IMR-90 (cell line): Measurements from ENCODE around the gene SYS1. TPM values are rescaled to one million over a fixed set of nuclear protein-coding genes. Genes with fewer than 3 reads are reported as not detected.

Experiments used
- ATAC-seq: fragments of 200-7000 bp; cut with Tn5 transposase; 2 replicates; pipeline ENCODE4 v1.9.1; 2020; ENCODE audit warnings: low read depth, mild to moderate bottlenecking, moderate library complexity
- BruUV-seq: library from RNA; stranded (reverse); fragments of 400-500 nt; replicated peaks from 2 replicates; lab custom pipeline; 2021; lab: Mats Ljungman, UMichigan
- CTCF ChIA-PET: fragments of 300-600 bp; formaldehyde crosslinking; extraction: SDS; loops from one replicate; lab custom pipeline; 2021; ENCODE audit warnings: antibody characterized with exemption; lab: Yijun Ruan, JAX
- POLR2A ChIA-PET: fragments of 300-600 bp; sonication (Branson Sonifier 250); formaldehyde crosslinking; loops from one replicate; lab custom pipeline; 2022; ENCODE audit warnings: antibody characterized with exemption; ENCODE audit not compliant: unreplicated experiment; lab: Charles Lee
- DNase-seq: peaks from one replicate; pipeline ENCODE4 v3.0.0; 2013
- H2AFZ ChIP-seq: replicated peaks from 2 replicates; pipeline ENCODE3; 2013; ENCODE audit warnings: low read length, mild to moderate bottlenecking; ENCODE audit not compliant: poor library complexity
- H2AK5ac ChIP-seq: 2 replicates; pipeline ENCODE4 v1.6.1; 2013; ENCODE audit warnings: low read depth, low read length, inconsistent platforms
- H2AK9ac ChIP-seq: replicated peaks from 2 replicates; pipeline ENCODE3; 2013; ENCODE audit warnings: mild to moderate bottlenecking, low read depth, low read length, moderate library complexity; ENCODE audit not compliant: poor library complexity
- H2BK120ac ChIP-seq: 2 replicates; pipeline ENCODE4 v1.6.1; 2013; ENCODE audit warnings: low read depth, low read length, inconsistent platforms
- H2BK15ac ChIP-seq: 3 replicates; pipeline ENCODE4 v1.6.1; 2013; ENCODE audit warnings: low read depth, low read length, inconsistent platforms
- H2BK20ac ChIP-seq: 2 replicates; pipeline ENCODE4 v1.6.1; 2013; ENCODE audit warnings: low read depth, mild to moderate bottlenecking, inconsistent platforms, low read length, moderate library complexity
- H2BK5ac ChIP-seq: 2 replicates; pipeline ENCODE4 v1.6.1; 2013; ENCODE audit warnings: mild to moderate bottlenecking, low read depth, low read length, inconsistent platforms; ENCODE audit not compliant: poor library complexity, severe bottlenecking
- H3K14ac ChIP-seq: replicated peaks from 2 replicates; pipeline ENCODE4 v1.6.1; 2013; ENCODE audit warnings: low read depth, low read length, inconsistent platforms
- H3K18ac ChIP-seq: 2 replicates; pipeline ENCODE4 v1.6.1; 2013; ENCODE audit warnings: low read depth, low read length, control low read depth
- H3K23ac ChIP-seq: 2 replicates; pipeline ENCODE4 v1.6.1; 2013; ENCODE audit warnings: low read depth, low read length, inconsistent platforms
- H3K27ac ChIP-seq: 2 replicates; pipeline ENCODE4 v1.5.1; 2013; ENCODE audit warnings: mild to moderate bottlenecking, control low read depth, low read length; ENCODE audit not compliant: insufficient read depth
- H3K27me3 ChIP-seq: 2 replicates; pipeline ENCODE4 v1.6.1; 2013; ENCODE audit warnings: low read length; ENCODE audit not compliant: control insufficient read depth, insufficient read depth
- H3K36me3 ChIP-seq: 2 replicates; pipeline ENCODE4 v1.6.1; 2013; ENCODE audit warnings: low read length, mixed read lengths; ENCODE audit not compliant: control insufficient read depth, insufficient read depth
- H3K4ac ChIP-seq: 2 replicates; pipeline ENCODE4 v1.6.1; 2013; ENCODE audit warnings: low read depth, low read length, inconsistent platforms
- H3K4me1 ChIP-seq: 2 replicates; pipeline ENCODE4 v1.6.1; 2013; ENCODE audit warnings: low read length, mixed read lengths; ENCODE audit not compliant: control insufficient read depth, insufficient read depth
- H3K4me2 ChIP-seq: 2 replicates; pipeline ENCODE4 v1.6.1; 2013; ENCODE audit warnings: low read depth, mild to moderate bottlenecking, control low read depth, low read length, moderate library complexity
- H3K4me3 ChIP-seq: 2 replicates; pipeline ENCODE4 v1.5.1; 2013; ENCODE audit warnings: low read depth, mild to moderate bottlenecking, control low read depth, low read length, moderate library complexity; ENCODE audit not compliant: insufficient read depth
- H3K56ac ChIP-seq: 2 replicates; pipeline ENCODE4 v1.6.1; 2013; ENCODE audit warnings: low read length, inconsistent platforms; ENCODE audit not compliant: insufficient read depth; ENCODE audit errors: extremely low read depth
- H3K79me1 ChIP-seq, 2 experiments: 2 replicates each; pipeline ENCODE4 v1.6.1; 2013; ENCODE audit warnings: low read length in 2 of 2, inconsistent platforms in 1 of 2, low read depth in 1 of 2
- H3K9ac ChIP-seq: 2 replicates; pipeline ENCODE4 v1.6.1; 2013; ENCODE audit warnings: low read depth, low read length, control low read depth
- H3K9me1 ChIP-seq: 2 replicates; pipeline ENCODE4 v1.6.1; 2013; ENCODE audit warnings: low read length, inconsistent platforms; ENCODE audit not compliant: insufficient read depth
- H3K9me3 ChIP-seq: 2 replicates; pipeline ENCODE4 v1.6.1; 2013; ENCODE audit warnings: low read length; ENCODE audit not compliant: control insufficient read depth, insufficient read depth
- H4K20me1 ChIP-seq: 2 replicates; pipeline ENCODE4 v1.6.1; 2013; ENCODE audit warnings: low read length, inconsistent platforms; ENCODE audit not compliant: insufficient read depth
- H4K5ac ChIP-seq: 2 replicates; pipeline ENCODE4 v1.6.1; 2013; ENCODE audit warnings: mild to moderate bottlenecking, low read depth, low read length, control low read depth
- H4K8ac ChIP-seq, 2 experiments: 2 replicates each; pipeline ENCODE4 v1.6.1; 2013; ENCODE audit warnings: low read depth in 2 of 2, low read length in 2 of 2, control low read depth in 1 of 2, inconsistent platforms in 1 of 2
- H4K91ac ChIP-seq: 2 replicates; pipeline ENCODE4 v1.6.1; 2013; ENCODE audit warnings: low read depth, low read length, inconsistent platforms; ENCODE audit not compliant: insufficient read depth
- BHLHE40 ChIP-seq: fragments of 150-350 bp; IDR thresholded peaks from 2 replicates; pipeline ENCODE4 v1.6.1; 2016; ENCODE audit warnings: mild to moderate bottlenecking, low read depth, low read length
- CEBPB ChIP-seq: IDR thresholded peaks from 2 replicates; pipeline ENCODE4 v1.6.1; 2012; ENCODE audit warnings: low read depth, low read length, improper control_type of control experiment
- CHD1 ChIP-seq: IDR thresholded peaks from 2 replicates; pipeline ENCODE4 v1.6.1; 2012; ENCODE audit warnings: low read depth, low read length, improper control_type of control experiment
- FOS ChIP-seq: fragments of 150-350 bp; IDR thresholded peaks from 2 replicates; pipeline ENCODE4 v1.6.1; 2016; ENCODE audit warnings: low read depth, low read length
- MAFK ChIP-seq: IDR thresholded peaks from 2 replicates; pipeline ENCODE4 v1.6.1; 2012; ENCODE audit warnings: low read depth, low read length, improper control_type of control experiment
- MAZ ChIP-seq: IDR thresholded peaks from 2 replicates; pipeline ENCODE4 v1.6.1; 2012; ENCODE audit warnings: low read depth, mild to moderate bottlenecking, low read length, improper control_type of control experiment, moderate library complexity, borderline replicate concordance
- MXI1 ChIP-seq: IDR thresholded peaks from 2 replicates; pipeline ENCODE4 v1.6.1; 2012; ENCODE audit warnings: low read depth, mild to moderate bottlenecking, low read length, moderate library complexity, borderline replicate concordance
- NFE2L2 ChIP-seq: fragments of 150-350 bp; IDR thresholded peaks from 2 replicates; pipeline ENCODE4 v1.6.1; 2016; ENCODE audit warnings: low read depth, mild to moderate bottlenecking, low read length
- POLR2A ChIP-seq: IDR thresholded peaks from 2 replicates; pipeline ENCODE4 v1.6.1; 2012; ENCODE audit warnings: mild to moderate bottlenecking, low read depth, low read length
- RAD21 ChIP-seq: IDR thresholded peaks from 2 replicates; pipeline ENCODE4 v1.6.1; 2012; ENCODE audit warnings: low read length, improper control_type of control experiment
- RCOR1 ChIP-seq: IDR thresholded peaks from 2 replicates; pipeline ENCODE4 v1.6.1; 2012; ENCODE audit warnings: mild to moderate bottlenecking, low read length, improper control_type of control experiment; ENCODE audit not compliant: insufficient replicate concordance
- RFX5 ChIP-seq: IDR thresholded peaks from 2 replicates; pipeline ENCODE4 v1.8.0; 2012; ENCODE audit warnings: low read depth, mild to moderate bottlenecking, low read length, moderate library complexity
- SMC3 ChIP-seq: fragments of 150-350 bp; IDR thresholded peaks from 2 replicates; pipeline ENCODE4 v1.6.1; 2016; ENCODE audit warnings: low read depth, mild to moderate bottlenecking, antibody characterized with exemption, low read length, moderate library complexity
- USF2 ChIP-seq: fragments of 150-350 bp; IDR thresholded peaks from 2 replicates; pipeline ENCODE4 v1.6.1; 2017; ENCODE audit warnings: mild to moderate bottlenecking, antibody characterized with exemption, low read length, low read depth
- WGBS, 2 experiments: methylation state at CpG; one replicate each; pipeline versions ENCODE4 v1.1.5 to v1.1.7; 2013; ENCODE audit warnings: missing lambda C conversion rate in 2 of 2; ENCODE audit not compliant: insufficient read length in 1 of 2; ENCODE audit errors: extremely low coverage in 2 of 2; 5-methylcytosine and 5-hydroxymethylcytosine counted together
- dilution Hi-C: fragments of 300-500 bp; cut with HindIII; formaldehyde crosslinking; loops from one replicate; pipeline ENCODE4 v1.14.3; 2018; ENCODE audit warnings: low sequenced_read_pairs; ENCODE audit not compliant: unreplicated experiment
- in situ Hi-C: fragments of 300-500 bp; cut with MboI; formaldehyde crosslinking; loops from 3 replicates; pipeline ENCODE4 v1.14.3; 2019; ENCODE audit warnings: low sequenced_read_pairs, inconsistent platforms, mixed read lengths
- intact Hi-C: fragments of 100-400 bp; cut with micrococcal nuclease; formaldehyde crosslinking; loops from 2 replicates; pipeline ENCODE4 v1.10.0; 2022
- polyA plus RNA-seq, 3 experiments: library from polyadenylated mRNA; depleted of rRNA; stranded (reverse); fragments of >200 nt; gene quantifications; 2 replicates each; pipeline ENCODE4 v1.2.3, GENCODE V29; 2012; ENCODE audit warnings: low replicate concordance in 1 of 3
- total RNA-seq: library from RNA; depleted of rRNA; stranded (reverse); fragments of >200 nt; gene quantifications from 2 replicates; pipeline ENCODE4 v1.2.3, GENCODE V29; 2012
- TF ChIP-seq, protein P1 (sequence below): conservative IDR thresholded peaks from 2 replicates; pipeline ENCODE4 v1.5.1; 2012; ENCODE audit warnings: mild to moderate bottlenecking, low read depth, low read length, improper control_type of control experiment
- TF ChIP-seq, protein P2 (sequence below): fragments of 150-350 bp; IDR thresholded peaks from 2 replicates; pipeline ENCODE4 v1.6.1; 2016; ENCODE audit warnings: low read depth, mild to moderate bottlenecking, low read length, moderate library complexity, borderline replicate concordance

Gene SYS1
- total and polyA plus RNA-seq, 2 of the 4 experiments (the other 2 are of a cell fraction) = 12.9 to 24.6 TPM

GRCh38 chr20:45325371-45325770, 37.6 kb upstream of the SYS1 start:
- DNase-seq = no peak
- ChIA-PET CTCF (no interaction called here), POLR2A (no interaction called here)
- no TSS peak for BruUV-seq
- H2BK20ac ChIP-seq = no peak overlapping the region
- no peak overlapping the region for H3K9ac ChIP-seq
- no peak overlapping the region for H4K91ac ChIP-seq
- H3K18ac ChIP-seq = no peak overlapping the region
- H2AK5ac ChIP-seq = no peak overlapping the region
- TF ChIP-seq RCOR1 (no peak), BHLHE40 (no peak), POLR2A (no peak), CHD1 (no peak), MAZ (no peak), NFE2L2 (no peak), USF2 (no peak), RFX5 (no peak), MAFK (no peak), FOS (no peak), SMC3 (no peak), MXI1 (no peak), RAD21 (no peak), CEBPB (no peak)
- TF ChIP-seq, protein P1, sequence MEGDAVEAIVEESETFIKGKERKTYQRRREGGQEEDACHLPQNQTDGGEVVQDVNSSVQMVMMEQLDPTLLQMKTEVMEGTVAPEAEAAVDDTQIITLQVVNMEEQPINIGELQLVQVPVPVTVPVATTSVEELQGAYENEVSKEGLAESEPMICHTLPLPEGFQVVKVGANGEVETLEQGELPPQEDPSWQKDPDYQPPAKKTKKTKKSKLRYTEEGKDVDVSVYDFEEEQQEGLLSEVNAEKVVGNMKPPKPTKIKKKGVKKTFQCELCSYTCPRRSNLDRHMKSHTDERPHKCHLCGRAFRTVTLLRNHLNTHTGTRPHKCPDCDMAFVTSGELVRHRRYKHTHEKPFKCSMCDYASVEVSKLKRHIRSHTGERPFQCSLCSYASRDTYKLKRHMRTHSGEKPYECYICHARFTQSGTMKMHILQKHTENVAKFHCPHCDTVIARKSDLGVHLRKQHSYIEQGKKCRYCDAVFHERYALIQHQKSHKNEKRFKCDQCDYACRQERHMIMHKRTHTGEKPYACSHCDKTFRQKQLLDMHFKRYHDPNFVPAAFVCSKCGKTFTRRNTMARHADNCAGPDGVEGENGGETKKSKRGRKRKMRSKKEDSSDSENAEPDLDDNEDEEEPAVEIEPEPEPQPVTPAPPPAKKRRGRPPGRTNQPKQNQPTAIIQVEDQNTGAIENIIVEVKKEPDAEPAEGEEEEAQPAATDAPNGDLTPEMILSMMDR = no peak
- TF ChIP-seq, protein P2, sequence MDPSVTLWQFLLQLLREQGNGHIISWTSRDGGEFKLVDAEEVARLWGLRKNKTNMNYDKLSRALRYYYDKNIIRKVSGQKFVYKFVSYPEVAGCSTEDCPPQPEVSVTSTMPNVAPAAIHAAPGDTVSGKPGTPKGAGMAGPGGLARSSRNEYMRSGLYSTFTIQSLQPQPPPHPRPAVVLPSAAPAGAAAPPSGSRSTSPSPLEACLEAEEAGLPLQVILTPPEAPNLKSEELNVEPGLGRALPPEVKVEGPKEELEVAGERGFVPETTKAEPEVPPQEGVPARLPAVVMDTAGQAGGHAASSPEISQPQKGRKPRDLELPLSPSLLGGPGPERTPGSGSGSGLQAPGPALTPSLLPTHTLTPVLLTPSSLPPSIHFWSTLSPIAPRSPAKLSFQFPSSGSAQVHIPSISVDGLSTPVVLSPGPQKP = no peak
- no peak overlapping the region for H3K56ac ChIP-seq
- no peaks in the 10 kb centered on the region for H3K9me3 ChIP-seq
- intact Hi-C loops = no loop called here
- H3K23ac ChIP-seq = no peak overlapping the region
- no CpG with 5 or more reads among the region's 6 CpGs for WGBS, 2 experiments
- H4K20me1 ChIP-seq = peaks cover 39% of the 10 kb centered on the region
- H4K8ac ChIP-seq = no peak overlapping the region
- no peak overlapping the region for H3K4me3 ChIP-seq
- H3K14ac ChIP-seq = no peak overlapping the region
- peaks cover 2% of the 10 kb centered on the region; the same call in 1 of the 2 replicates for H3K9me1 ChIP-seq
- H3K27ac ChIP-seq = no peak overlapping the region
- H2BK15ac ChIP-seq = no peak overlapping the region
- no peak overlapping the region for H2AK9ac ChIP-seq
- H2AFZ ChIP-seq = no peak overlapping the region
- H2BK5ac ChIP-seq = no peak overlapping the region
- no peaks in the 10 kb centered on the region for H3K27me3 ChIP-seq
- H4K5ac ChIP-seq = no peak overlapping the region
- no peak overlapping the region for H3K4ac ChIP-seq
- H3K4me1 ChIP-seq = 0 out of 2 replicates have a peak, but pooled peaks cover 1% of the 10 kb centered on the region
- no peak overlapping the region for H2BK120ac ChIP-seq
- H3K4me2 ChIP-seq = no peak overlapping the region
- dilution Hi-C loops = no loop called here
- no peak for ATAC-seq
- in situ Hi-C loops = loop anchor here (25.0 kb wide), 1 partner anchor 587 kb away; the partner anchor contains the start of gene PLTP
- H3K79me1 ChIP-seq = peaks cover 29 to 41% of the 10 kb centered on the region in 2 experiments
- H3K36me3 ChIP-seq = peaks cover 51% of the 10 kb centered on the region
